Gastrocnemius medialis (tissue), 4 donors: Measurements from ENCODE around the gene RNF222. TPM values are rescaled to one million over a fixed set of nuclear protein-coding genes. Genes with fewer than 3 reads are reported as not detected.

Experiments used
- ATAC-seq, 2 donors: fragments of 150-250 bp; one replicate each; pipeline ENCODE4 v1.9.1; 2016
- DNase-seq, 2 donors: peaks; one replicate each; pipeline ENCODE4 v3.0.0-alpha.2; 2019
- H3K27ac ChIP-seq, 4 donors: fragments of 200-600 bp; sonication (generic); 1 replicate in 1 of 4; 2 replicates in 3 of 4; pipeline ENCODE4 v1.5.1; 2016 to 2018; ENCODE audit warnings: mild to moderate bottlenecking in 2 of 4, moderate library complexity in 1 of 4
- H3K27me3 ChIP-seq, 3 donors: fragments of 200-600 bp; sonication (generic) in 2 of 3; 1 replicate in 1 of 3; 2 replicates in 2 of 3; pipeline versions ENCODE4 v1.5.1 to v1.6.0; 2016 to 2019; ENCODE audit warnings: mild to moderate bottlenecking in 1 of 3, moderate library complexity in 1 of 3
- H3K36me3 ChIP-seq, 2 donors: fragments of 200-600 bp; sonication (generic) in 1 of 2; one replicate each; pipeline ENCODE4 v1.5.1; 2017 to 2018
- H3K4me1 ChIP-seq, 2 donors: fragments of 200-600 bp; sonication (generic) in 1 of 2; one replicate each; pipeline ENCODE4 v1.5.1; 2016 to 2017; ENCODE audit warnings: mild to moderate bottlenecking in 2 of 2
- H3K4me3 ChIP-seq, 4 donors: fragments of 200-600 bp; sonication (generic) in 3 of 4; 1 replicate in 1 of 4; 2 replicates in 3 of 4; pipeline ENCODE4 v1.5.1; 2016 to 2019; ENCODE audit warnings: mild to moderate bottlenecking in 2 of 4
- H3K9me3 ChIP-seq, 3 donors: fragments of 200-600 bp; sonication (generic) in 2 of 3; 1 replicate in 1 of 3; 2 replicates in 2 of 3; pipeline ENCODE4 v1.5.1; 2016 to 2019
- POLR2A ChIP-seq, 2 donors: fragments of 450-650 bp; IDR thresholded peaks; one replicate each; pipeline ENCODE4 v1.6.1; 2017; ENCODE audit warnings: antibody characterized with exemption in 2 of 2, mild to moderate bottlenecking in 2 of 2, moderate library complexity in 2 of 2
- in situ Hi-C, 4 donors: fragments of 200-750 bp; cut with MboI; loops; one replicate each; pipeline versions ENCODE4 v1.15.0 to v1.8.0; 2017; ENCODE audit warnings: low sequenced_read_pairs in 4 of 4
- intact Hi-C: fragments of 100-400 bp; cut with DNase I; formaldehyde crosslinking; loops from one replicate; pipeline ENCODE4 v1.15.1; 2023; ENCODE audit warnings: low total_unique reads
- total RNA-seq, 4 donors: library from RNA; depleted of rRNA; stranded (reverse); fragments of >200 nt; gene quantifications; one replicate each; pipeline versions ENCODE4 v1.1.0 to v1.2.3, GENCODE V29; 2016
- TF ChIP-seq, protein P1 (sequence below), 5 experiments: fragments of 450-650 bp in 3 of 5; fragments of 200-600 bp in 2 of 5; sonication (generic) in 2 of 5; IDR thresholded peaks in 4 of 5; conservative IDR thresholded peaks in 1 of 5; 1 replicate in 4 of 5; 2 replicates in 1 of 5; pipeline ENCODE4 v1.5.1; 2016 to 2019; ENCODE audit warnings: antibody characterized with exemption in 5 of 5, mild to moderate bottlenecking in 3 of 5, moderate library complexity in 3 of 5

Gene RNF222
- total RNA-seq, 4 donors from 2014 or later, result not detected

- TF ChIP-seq POLR2A (IDR thresholded peaks at IDR 0.05), result no peak
- Histone ChIP-seq H3K27ac (no peak overlapping the region), H3K4me1 (peaks cover 0 to 3% of the 10 kb centered on the region in 2 donors), H3K9me3 (no peaks in the 10 kb centered on the region), H3K36me3 (no peaks in the 10 kb centered on the region), H3K4me3 (no peak overlapping the region), H3K27me3 (peaks cover 0 to 3% (median 0%) of the 10 kb centered on the region in 3 donors)
- no peak for DNase-seq
- ATAC-seq, result no peak
- in situ Hi-C loops (loop anchor here (5.0 to 25.0 kb wide), 3 partner anchors 225 to 335 kb away; partner anchors contain the start of genes CCDC42 (in 1 of the 4) and MYH10 (in 1 of the 4)), intact Hi-C loops (no loop called here)
Observed at GRCh38 chr17:8412089-8412488, 14.5 kb upstream of the RNF222 start.

DNA sequence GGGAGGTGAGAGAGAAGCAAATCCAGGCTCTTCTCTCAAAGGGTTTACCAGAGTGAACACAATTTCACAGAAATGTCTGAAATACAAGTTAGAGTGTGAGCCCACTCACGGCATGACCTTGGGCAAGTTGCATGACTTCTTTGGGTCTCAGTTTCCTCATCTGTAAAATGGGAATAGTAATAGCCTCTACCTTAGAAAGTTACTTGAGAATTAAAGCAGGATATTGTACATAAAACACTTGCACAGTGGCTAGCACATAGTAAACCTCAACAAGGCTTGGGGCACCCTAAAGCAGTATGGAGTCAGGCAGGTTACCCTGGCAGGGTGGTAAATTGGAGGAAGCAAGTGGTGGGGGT lies 13.2 kb upstream of the RNF222 start:
- TF ChIP-seq, protein P1, sequence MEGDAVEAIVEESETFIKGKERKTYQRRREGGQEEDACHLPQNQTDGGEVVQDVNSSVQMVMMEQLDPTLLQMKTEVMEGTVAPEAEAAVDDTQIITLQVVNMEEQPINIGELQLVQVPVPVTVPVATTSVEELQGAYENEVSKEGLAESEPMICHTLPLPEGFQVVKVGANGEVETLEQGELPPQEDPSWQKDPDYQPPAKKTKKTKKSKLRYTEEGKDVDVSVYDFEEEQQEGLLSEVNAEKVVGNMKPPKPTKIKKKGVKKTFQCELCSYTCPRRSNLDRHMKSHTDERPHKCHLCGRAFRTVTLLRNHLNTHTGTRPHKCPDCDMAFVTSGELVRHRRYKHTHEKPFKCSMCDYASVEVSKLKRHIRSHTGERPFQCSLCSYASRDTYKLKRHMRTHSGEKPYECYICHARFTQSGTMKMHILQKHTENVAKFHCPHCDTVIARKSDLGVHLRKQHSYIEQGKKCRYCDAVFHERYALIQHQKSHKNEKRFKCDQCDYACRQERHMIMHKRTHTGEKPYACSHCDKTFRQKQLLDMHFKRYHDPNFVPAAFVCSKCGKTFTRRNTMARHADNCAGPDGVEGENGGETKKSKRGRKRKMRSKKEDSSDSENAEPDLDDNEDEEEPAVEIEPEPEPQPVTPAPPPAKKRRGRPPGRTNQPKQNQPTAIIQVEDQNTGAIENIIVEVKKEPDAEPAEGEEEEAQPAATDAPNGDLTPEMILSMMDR (IDR thresholded peaks at IDR 0.05 in 4 of 5, conservative IDR thresholded peaks at IDR 0.05 in 1 of 5), result no peak
- TF ChIP-seq POLR2A (IDR thresholded peaks at IDR 0.05), result no peak
- intact Hi-C loops (loop anchor here (1.0 to 2.0 kb wide), 2 partner anchors 56 to 334 kb away; no protein-coding TSS in a partner anchor), in situ Hi-C loops (loop anchor here (5.0 to 25.0 kb wide), 3 partner anchors 226 to 336 kb away; partner anchors contain the start of genes CCDC42 (in 1 of the 4) and MYH10 (in 1 of the 4))
- DNase-seq, result no peak
- peaks cover 0 to 3% of the 10 kb centered on the region in 2 donors for H3K4me1 ChIP-seq
- no peak for ATAC-seq
- no peak overlapping the region for H3K4me3 ChIP-seq
- H3K36me3 ChIP-seq, result no peaks in the 10 kb centered on the region
- no peak overlapping the region for H3K27ac ChIP-seq
- no peaks in the 10 kb centered on the region for H3K9me3 ChIP-seq
- peaks cover 0 to 3% (median 0%) of the 10 kb centered on the region in 3 donors for H3K27me3 ChIP-seq

DNA sequence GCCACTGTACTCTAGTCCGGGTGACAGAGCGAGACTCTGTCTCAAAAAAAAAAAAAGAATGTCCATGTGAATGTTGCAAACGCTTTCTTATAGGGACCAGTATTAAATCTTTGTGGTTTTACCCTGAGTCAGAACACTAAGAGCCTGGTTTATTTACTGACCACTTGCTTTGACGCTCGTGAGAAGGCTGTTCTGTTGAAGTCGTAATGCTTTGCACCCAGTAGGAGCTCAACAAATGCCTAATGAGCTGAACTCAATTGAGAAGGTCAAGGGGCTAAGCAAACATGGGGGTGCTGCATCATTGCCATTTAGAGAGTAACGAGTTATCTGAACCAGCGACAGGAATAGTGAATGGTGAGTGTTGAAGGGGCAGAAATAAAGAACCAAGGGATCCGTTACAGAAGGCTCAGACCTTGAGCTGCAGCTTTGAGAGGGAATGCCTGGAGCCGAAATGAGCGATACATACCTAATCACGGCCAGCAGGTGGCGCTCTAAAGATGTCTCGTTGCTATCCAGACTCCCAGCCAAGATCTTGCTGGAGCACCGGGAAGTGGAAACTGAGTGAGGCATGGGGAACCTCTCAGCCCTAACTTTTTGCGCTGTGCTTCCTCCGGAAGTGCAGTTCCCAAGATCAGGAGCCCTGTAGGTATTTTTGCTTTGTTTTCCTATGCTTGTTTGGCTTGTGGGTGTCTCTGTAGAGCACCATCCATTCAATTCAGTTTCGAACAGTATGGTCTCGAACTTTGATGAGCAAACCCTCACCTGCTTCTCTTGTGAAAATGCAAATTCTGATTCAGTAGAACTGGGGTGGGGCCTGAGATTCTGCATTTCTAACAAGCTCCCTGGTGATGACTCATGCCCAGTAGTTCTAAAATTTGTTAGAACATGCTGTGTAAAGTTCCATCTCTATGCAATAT lies 12.6 kb upstream of the RNF222 start:
- in situ Hi-C loops, result loop anchor here (5.0 to 25.0 kb wide), 3 partner anchors 227 to 337 kb away; partner anchors contain the start of genes CCDC42 (in 1 of the 4) and MYH10 (in 1 of the 4)
- Histone ChIP-seq H3K4me3 (peak overlapping the region in 1 of 4 donors; percentile 5), H3K27me3 (peaks cover 0 to 3% (median 0%) of the 10 kb centered on the region in 3 donors), H3K36me3 (no peaks in the 10 kb centered on the region), H3K9me3 (no peaks in the 10 kb centered on the region), H3K27ac (no peak overlapping the region), H3K4me1 (peaks cover 0 to 3% of the 10 kb centered on the region in 2 donors)
- peak; percentile 94 to 97 for ATAC-seq
- DNase-seq, result peak; percentile 73 to 74
- intact Hi-C loops, result loop anchor here (1.0 to 2.0 kb wide), 2 partner anchors 57 to 335 kb away; no protein-coding TSS in a partner anchor
- TF ChIP-seq, protein P1 (IDR thresholded peaks at IDR 0.05 in 4 of 5, conservative IDR thresholded peaks at IDR 0.05 in 1 of 5), result peak; percentile 76 to 89 (median 83)
- TF ChIP-seq POLR2A (IDR thresholded peaks at IDR 0.05), result no peak

DNA sequence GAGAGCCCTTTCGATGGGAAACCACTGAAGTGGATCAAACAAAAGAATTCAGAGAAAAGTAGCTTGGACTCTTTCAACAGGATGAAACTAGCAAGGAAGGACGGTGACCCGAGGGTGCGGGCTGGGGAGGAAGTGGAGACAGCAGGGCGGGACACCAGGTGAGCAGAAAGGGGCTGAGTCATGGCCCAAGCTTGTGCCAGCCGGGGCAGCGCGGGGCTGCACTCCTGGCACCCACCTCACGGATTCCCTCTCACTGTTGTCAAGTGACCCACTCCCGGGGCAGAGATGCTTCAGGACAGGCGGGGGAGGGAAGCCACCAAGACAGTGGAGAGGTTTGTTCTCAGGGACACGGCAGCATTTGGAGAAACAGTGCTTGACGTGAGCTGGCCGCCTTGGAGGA lies 10.7 kb upstream of the RNF222 start:
- no peak for ATAC-seq
- no peak for DNase-seq
- no peak overlapping the region for H3K4me3 ChIP-seq
- no peak for TF ChIP-seq POLR2A (IDR thresholded peaks at IDR 0.05)
- in situ Hi-C loops, result loop anchor here in 1 of 4 donors (25.0 kb wide), 1 partner anchor 229 kb away; the partner anchor contains the start of gene MYH10
- intact Hi-C loops, result no loop called here
- no peaks in the 10 kb centered on the region for H3K9me3 ChIP-seq
- H3K36me3 ChIP-seq, result no peaks in the 10 kb centered on the region
- H3K4me1 ChIP-seq, result peaks cover 0 to 3% of the 10 kb centered on the region in 2 donors
- H3K27ac ChIP-seq, result no peak overlapping the region
- H3K27me3 ChIP-seq, result no peaks in the 10 kb centered on the region

DNA sequence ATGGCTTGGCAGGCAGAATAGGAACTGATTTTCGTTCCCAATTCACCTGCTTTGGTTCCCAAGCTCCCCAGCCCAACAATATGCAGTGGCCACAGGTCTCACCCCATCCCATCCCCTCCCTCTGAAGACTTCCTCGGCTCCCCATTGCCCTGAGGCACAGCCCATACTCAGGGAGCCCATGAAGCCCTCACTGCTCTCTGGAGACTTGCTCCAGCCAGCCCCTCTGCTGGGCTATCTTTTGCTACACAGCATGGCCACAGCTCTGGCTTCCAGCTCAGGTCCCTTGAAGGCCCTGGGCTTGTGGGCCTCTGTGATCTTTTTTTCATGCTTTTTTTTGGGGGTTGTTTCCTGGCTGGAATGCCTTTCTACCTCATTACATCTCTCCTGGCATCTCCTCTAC lies 8.5 kb upstream of the RNF222 start:
- ATAC-seq (no peak), DNase-seq (no peak)
- in situ Hi-C loops, result loop anchor here in 1 of 4 donors (25.0 kb wide), 1 partner anchor 231 kb away; the partner anchor contains the start of gene MYH10
- intact Hi-C loops, result no loop called here
- H3K4me3 ChIP-seq, result no peak overlapping the region
- H3K4me1 ChIP-seq, result peaks cover 0 to 3% of the 10 kb centered on the region in 2 donors
- no peak overlapping the region for H3K27ac ChIP-seq
- H3K27me3 ChIP-seq, result no peaks in the 10 kb centered on the region
- TF ChIP-seq, protein P1 (IDR thresholded peaks at IDR 0.05 in 4 of 5, conservative IDR thresholded peaks at IDR 0.05 in 1 of 5), result no peak
- TF ChIP-seq POLR2A (IDR thresholded peaks at IDR 0.05), result no peak
- no peaks in the 10 kb centered on the region for H3K9me3 ChIP-seq
- no peaks in the 10 kb centered on the region for H3K36me3 ChIP-seq
